Measurements from ENCODE around the gene LMX1B. TPM values are rescaled to one million over a fixed set of nuclear protein-coding genes. Genes with fewer than 3 reads are reported as not detected.
A peak's percentile ranks its signal among the peaks of the same experiment; 100 is the strongest.

LMX1B gene
- polyA plus RNA-seq, 5 donors = 0.04 to 0.43 (median 0.14) TPM

DNA sequence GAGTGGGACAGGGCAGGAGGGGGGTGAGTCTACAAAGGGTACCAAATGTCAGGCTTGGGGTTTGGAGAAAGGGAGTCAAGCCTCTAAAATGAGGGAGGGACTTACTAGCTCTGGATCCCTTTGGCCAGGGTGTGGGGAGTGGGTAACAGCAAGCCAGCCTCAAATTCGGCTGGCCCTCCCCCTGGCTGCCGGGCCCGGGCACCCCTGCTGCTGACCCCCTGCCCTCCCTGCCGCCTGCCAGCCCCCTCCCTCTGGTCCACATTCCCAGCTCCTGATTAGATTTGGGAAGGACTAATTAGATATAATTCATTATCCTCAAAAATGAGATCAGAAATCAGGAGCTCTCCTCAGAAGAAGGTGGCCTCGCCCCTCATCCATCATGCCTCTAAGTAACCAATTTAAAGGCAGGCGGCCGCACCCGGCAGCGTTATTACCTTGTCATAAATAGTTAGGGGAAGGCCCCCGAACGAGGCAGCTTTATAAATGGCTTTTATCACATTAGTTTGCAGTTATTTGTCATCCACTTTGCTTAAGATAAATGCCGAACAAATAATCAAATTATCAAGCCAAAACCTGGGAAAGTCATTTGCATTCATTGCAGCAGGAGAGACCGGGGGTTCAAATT lies 44.6 kb downstream of the LMX1B start:
- DNase-seq = no peak

DNA sequence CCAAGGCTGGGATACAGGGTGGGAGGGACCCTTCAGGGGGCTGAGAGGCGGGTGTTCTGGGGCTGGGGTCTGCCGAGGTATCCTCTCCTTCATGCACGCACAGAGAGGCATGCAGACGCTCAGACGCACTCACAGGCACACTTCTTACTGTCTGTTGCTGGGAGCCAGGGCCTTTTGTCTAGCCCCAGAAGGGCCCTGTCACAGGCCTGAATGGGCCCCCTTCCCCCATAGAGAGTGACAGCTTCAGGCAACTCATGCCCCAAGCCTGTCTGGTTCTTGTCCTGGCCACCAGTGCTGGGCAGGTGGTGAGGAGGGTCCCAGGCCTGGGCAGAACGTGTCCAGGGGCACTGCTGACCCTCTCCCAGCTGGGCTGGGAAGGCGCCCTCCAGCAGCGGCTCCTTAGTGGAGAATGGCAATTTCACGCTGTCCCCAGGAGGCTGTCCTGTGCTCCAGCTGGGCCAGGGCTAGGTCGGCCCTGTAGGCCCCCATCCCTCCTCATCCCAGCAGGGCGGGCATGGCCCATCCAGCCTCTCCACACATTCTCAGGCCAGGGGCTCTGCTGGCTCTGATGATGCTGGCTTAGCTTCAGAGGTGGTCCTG lies 45.3 kb downstream of the LMX1B start:
- DNase-seq = no peak

DNA sequence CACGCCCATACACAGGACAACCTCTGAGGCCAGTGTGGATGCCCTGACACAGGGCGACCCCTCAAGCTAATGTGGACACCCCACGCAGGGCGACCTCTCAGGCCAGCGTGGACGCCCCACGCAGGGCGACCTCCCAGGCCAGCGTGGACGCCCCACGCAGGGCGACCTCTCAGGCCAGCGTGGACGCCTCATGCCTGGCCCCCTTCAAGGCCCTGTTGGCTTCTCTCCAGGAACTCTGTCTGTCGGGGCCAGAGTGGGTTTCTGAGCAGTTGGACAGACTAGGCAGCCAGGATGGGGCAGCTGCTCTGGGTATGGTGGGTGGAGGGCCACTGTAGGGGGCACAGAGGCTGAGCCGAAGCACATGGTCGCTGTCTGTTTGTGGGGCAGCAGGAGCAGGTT lies 47.4 kb downstream of the LMX1B start:
- DNase-seq = no peak

DNA sequence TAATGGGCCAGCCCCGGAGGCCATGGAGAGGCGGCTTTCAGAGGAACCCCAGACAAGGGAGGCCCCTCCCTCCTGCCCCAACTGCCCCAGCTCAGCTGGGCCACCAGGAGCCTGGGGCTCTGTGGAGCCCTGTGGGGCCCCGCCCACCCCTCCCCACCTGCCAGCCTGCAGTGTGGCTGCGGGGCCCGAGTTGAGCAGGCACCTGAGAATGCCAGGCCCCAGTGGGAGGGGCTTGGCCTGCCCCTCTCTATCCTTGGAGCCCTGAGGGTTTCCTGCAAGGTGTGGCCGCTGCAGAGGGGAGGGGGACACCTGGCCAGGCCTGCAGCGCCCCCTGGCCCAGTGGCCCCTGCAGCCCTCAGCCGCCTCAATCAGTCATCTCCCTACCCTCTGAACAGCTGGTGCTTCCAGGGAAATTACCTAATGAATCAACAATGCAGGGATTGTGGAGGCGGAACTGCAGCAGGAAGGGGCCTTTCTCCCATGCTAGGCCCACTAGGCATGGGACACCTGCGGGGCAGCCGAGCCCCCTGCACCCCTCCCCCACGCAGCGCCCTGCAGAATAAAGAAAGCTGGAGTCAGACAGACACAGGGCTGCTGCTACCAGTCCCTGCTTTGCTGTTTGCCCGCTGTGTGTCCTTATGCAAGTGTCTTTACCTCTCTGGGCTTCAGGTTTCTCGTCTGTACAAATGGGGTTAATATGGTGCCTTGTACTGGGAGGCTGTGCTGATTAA lies 48.0 kb downstream of the LMX1B start:
- peak in 1 of 2 donors; percentile 30 for DNase-seq

DNA sequence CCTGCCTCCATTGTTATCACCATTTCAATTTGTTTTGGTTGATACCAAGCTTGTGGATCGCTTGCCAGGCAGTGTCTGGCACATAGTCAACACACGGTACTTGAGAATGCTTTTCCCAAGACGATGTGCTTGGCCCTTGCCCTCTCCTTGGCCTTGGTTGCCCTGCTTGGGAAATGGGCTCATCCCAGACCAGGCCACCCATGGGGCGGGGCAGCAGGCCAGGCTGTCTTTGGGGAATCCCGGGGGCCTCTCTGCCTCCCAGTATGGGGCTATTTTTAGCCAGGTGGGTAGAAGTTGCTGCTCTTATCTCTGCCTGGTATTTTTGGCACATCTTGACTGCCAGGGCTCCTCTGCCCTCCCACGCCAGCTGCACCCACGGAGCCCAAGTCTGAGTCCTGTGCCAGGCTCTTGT lies 49.9 kb downstream of the LMX1B start:
- no peak for DNase-seq

DNA sequence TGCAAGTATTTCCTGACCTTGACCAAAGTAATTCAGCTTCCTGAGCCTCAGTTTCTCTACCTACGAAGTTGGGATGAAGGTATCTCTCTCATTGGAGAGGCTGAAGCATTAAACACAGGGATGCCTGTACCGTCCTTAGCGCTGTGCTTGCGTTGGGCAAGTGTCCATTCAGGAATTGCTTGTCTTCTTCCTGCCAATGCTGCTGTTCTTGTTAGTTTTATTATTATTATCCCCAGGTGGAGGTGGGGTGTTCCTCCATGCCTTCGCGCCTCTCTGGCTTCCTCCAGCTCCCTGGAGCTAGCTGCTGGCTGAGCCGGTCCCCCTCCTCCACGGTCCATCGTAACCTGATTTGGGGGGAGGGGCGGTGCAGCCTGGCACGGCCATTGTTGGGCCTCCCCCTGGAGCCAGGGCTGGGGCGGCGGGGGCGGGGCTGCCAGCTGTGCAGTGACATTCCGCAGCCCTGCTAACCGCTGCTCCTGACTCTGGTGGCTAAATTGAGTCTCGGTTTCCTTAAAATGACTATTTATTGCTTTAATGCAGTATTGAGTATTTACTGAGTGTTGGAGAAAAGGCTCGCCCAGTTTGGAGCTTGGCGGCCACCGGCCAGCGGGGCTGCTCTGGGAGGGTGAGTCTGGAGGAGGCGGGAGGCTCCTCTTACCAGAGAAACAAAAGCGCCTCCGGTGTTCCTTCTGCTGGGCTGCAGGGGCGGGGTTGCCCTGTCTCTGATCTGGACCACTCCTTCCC lies 51.3 kb downstream of the LMX1B start:
- no peak for DNase-seq

DNA sequence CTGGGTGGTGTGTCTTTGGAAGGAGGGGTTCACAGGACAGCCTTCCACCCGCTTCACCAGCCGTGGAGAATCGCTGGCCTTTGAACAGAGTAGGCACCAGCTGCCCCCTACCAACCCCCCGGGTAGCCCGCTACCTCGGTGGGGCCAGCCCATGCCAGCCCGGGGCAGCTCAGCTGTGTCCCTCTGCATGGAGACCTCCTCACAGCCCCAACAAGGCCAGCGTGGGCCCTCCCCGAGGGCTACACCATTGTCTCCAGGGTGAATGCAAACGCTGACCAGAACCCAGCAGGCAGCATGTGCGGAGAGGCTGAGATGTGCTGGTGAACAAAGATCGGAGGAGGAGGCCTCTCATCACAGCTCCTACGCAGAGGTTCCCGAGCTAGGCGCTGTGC lies 51.9 kb downstream of the LMX1B start:
- DNase-seq = no peak

DNA sequence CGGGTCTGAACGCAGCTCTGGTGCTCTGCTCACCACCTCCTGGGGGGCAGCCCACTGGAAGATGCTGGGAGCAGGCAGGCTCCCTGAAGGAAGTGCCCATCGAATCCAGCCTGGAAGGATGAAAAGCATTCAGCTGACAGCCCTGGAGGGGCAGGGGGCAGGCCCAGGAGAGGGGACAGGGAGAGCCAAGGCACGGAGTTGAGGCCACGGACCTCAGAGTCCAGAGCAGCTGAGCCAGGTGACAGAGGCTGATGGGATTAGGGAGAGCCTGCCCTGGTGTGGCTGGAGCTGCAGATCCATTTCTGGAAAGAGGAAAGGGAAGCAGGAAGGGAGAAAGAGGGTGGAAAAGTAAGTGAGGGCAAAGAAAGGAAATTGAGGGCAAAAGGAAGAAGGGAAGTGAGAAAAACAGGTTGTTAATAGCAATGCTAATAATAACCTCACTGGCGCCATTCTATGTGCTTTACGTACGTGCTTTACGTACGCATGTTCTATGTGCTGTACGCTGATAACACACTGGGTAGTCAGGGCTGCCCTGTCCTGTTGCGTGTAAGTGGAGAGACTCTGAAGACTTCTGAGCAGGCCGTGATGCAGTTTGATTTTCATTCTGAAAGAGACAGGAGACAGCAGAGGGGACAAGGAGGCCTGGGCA lies 52.6 kb downstream of the LMX1B start:
- no peak for DNase-seq

DNA sequence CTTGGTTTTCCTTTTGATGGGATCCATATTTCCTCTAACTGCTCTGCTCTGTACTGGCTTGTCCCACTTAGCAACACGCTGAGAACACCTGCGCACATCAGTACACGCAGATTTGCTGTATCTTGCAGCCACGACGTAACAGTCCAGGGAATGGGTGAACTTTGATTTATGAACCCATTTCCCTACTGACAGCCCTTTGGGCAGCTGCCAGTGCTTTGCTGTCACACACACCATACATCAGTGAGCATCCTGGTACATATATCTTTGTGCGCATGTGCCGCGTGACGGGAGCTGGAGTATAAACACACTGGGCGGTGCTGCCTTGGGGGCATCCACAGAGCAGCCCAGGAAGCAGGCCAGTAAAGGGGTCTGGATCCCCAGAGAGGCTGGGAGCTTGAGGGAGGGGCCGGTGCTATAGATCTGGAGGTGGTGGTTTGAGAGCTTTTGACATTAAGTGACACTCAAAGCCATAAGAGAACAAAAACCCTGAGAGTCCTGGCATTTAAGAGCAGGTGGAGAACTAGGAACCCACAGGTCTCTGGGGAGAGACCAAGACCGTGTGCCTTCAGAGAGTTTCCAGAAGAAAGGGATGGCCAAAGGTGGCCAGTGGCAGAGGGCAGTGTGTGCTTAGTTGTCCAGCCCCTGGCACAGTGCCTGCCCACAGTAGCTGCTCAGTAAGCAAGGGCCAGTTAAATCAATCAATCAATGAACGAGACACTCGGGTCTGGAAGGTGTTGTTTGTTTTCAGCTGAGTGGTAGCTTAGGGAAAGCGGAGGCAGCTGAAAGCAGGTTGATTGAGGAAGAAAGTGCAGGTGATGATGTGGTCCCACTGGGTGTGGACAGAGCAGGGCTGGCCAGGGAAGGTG lies 53.7 kb downstream of the LMX1B start:
- no peak for DNase-seq

DNA sequence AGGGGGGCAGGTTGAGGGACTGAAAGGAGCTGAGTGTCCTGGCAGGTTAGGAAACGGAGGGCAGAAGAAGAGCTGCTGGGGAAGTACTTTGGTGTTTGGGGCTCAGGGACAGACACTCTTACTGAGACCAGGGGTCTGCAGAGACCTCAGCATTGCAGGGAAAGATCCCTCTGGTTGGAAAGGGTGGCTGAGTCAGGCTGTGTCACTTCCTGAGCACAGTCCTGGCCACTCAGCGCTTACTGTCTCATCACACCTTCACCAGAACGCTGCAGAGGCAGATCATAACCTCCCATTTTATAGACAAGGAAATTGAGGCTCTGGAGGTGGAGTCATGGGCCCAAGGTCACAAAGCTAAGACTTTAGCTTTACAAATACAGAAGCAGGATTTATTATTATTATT lies 54.3 kb downstream of the LMX1B start:
- DNase-seq = no peak

DNA sequence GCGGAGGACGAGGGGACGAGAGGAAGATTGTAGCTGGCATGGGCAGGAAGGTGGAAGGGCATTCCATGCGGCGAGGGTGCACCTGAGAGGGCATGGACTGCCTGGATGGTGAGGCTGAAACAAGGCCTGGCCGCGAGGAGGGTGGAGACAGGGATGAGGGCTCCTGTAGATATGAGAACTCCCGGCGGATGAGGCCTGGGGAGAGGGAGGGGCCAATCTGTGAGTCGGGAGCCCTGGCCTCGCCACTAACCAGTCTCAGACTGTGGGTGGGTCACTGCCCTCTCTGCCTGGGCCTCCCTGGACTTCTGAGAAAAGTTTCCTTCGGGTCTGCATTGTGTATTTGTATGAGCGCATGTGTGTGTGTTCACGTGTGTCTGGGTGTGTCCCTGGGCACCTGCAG lies 55.4 kb downstream of the LMX1B start:
- DNase-seq = no peak

DNA sequence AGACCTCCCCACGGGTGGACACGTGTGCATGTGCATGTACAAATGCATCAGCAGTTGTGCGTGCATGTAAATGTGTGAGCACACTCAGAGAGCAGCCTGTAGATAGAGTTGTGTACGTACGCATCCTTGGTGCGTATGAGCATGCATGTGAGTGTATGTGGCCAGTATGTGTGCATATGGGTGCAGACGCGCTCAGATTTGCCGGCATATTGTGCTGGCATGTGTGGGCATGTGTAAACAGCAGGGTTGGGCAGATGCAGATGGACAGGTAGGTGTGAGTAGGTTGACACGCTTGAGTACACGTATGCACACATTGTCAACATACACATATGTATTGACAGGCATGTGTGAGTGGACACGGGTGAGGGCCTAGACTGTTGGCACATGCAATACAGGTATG lies 56.5 kb downstream of the LMX1B start:
- DNase-seq = no peak

DNA sequence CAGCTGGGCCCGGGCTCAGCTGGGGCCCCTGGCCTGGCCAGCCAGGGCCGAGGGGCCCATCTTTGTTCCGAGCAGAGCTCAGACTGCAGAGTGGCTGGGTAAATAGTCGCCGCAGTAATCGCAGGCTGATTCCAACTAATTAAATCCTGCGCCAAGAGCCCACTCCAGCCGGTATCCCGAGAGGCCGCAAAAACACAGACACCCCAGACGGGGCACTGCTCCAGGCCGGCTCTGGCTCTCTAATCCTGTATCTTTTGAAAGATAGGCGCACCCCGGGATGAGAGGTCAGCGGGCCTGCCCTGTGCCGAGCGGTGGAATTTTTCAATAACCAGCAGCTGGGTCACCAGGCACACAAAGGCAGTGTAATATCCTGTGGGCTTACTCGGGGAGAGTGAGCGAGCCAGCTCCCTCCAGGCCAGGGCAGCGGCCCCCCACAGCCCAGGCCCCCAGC lies 57.7 kb downstream of the LMX1B start:
- DNase-seq = peak; percentile 33 to 43

DNA sequence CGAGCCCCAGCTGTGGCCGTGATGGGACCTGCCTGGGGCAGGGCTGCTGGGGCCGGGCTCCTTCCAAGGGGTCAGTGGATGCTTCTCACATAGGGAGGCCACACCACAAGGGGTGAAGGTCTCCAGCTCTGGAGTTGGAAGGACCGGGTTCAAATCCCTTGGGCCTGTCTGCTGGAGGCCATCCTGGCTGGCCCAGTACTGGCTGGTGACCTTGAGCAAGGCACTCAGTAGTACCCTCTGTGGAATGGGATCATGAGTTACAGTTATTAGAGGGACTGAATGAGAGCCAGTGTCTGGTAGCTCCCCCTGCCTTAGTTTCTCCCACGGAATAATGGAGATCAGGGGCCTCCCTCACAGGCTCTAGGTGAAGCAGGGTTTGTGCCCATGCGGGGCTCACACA lies 58.3 kb downstream of the LMX1B start:
- DNase-seq = no peak

DNA sequence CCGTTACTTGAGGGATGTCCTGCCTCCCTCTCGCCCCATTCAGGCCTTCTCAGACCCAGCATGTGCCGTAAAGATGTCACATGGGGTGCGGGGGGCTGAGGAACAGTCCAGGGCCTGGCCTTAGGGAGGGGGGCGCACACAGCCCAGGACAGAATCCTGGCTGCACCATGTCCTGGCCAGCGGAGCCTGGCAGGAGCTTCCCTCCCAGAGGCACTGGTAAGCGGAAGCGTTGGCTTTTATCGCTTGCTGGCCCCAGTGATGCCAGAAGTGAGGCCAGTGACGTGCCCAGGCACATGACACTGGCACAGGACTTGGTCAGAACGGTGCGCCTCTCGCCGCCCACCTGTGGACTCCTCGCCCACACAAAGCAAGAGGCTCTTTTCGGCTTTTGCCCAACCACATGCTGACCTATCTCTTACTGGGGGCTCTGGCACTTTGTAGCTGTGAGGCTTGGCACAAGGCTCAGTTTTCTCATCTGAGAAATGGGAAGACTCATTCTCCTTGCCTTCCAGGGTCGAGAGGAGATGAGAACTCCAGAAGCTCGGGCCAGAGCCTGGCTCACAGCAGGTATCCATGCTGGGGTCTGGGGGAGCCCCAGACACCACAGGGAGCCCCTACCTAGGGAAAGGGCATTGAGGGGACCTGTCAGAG lies 59.0 kb downstream of the LMX1B start:
- DNase-seq = no peak

DNA sequence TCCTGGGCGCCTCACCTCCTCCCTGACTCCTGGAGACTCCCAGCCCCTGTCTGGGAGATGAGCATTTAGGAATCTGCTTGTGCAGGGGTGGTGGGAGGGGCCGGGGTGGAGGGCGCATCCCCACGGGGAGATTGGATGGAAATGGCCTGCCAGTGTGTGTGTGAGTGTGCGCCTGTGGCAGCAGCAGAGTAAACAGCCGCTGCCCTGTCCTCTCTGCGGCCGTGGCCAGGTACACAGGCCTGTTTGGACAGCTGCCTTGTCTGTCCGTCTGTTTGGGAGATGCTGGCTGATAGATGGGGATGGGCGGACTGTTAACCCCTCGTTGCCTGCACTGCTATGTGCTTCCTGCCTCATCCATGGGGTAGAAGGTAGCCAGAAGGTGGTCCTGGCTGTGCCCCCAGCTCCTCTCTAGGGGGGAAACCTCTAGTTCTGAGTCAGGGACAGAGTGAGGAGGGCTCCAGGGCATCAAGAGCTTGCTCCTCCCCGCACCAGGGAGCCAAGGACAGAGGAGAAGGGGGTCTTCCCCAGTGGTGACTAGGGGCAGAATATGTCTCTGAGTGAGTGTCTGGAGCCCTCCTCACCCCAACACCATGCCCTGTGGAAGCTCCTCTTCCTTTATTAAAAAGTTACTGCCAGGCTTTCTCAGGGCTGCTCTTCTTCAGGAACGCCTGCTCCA lies 60.1 kb downstream of the LMX1B start:
- DNase-seq = no peak

DNA sequence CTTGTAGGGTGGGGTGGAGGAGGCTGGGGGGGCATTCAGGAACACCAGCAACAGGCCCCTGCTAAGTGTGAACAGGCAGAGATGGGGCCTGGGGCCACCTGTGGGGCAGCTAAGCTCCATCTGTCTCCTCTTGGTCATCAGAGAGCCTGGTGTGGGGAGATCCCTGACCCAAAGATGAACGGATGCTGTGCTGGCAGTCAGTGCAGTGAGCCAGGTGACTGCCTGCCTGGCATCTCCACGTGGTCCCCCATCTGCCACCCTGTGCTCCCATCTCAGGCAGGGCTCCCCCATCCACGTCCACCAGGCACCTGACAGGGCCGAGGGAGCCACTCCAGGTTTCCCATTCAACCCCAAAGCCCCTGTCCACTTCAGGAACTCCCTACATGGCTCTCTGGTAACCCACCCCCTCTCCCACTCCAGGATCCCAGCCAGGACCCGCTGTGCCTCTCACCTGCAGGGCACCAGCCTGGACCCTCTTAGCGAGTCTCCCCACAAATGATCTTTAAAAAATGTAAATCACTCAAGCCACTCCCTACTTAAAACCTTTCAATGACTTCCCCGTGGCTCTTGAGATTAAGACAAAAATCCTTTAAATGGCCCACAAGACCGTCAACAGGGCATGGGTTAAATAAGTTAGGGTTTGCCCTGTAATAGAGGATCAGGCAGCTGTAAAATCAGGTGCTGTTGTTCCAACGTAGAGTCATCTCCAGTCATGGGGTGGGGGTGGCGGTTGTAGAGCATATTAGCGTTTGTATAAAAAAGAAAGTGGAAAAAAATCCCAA lies 60.8 kb downstream of the LMX1B start:
- DNase-seq = no peak

DNA sequence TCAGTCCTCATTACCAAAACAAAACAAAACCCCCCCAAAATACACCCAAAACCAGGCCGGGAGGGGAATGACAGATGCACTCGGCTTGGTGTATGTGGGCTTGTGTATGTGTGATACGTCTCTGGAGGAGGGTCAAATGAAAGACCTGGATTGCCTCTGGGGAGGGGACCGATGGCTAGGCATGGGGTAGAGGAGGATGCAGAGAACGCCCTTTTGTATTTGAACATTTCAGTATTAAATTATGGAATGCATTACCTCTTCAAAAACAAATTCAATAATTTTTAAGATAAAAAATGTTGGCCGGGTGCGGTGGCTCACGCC lies 61.4 kb downstream of the LMX1B start:
- DNase-seq = no peak

DNA sequence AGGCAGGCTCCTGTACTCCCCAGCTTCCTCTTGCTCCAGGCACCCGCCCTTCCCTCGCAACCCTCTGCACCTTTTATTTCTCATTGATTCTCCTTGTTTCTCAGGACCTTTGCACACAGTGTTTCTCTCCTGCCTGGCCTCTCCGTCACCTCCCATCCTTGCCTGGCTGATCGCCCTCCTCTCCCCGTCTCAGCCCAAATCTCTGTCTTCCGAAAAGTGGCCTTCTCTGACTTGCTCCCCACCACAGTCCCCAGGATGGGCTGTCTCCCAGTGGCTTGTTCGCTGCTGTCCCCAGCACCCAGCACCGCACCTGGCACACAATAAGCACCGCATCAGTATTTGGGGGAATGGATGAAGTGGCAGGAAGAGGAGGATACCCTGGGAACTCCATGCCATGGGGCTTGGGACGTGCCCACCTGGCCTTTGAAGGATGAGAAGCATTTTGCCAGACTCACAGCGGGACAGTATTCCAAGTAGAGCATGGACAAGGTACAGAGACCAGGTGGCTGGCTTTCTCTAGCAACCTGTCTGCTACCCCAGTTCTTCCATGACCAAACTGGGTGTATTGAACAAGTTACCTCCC lies 62.5 kb downstream of the LMX1B start:
- no peak for DNase-seq

All from right lung (tissue), 5 donors.